T47D (cell line): Measurements from ENCODE around the gene PTOV1.

Experiments used
- DNase-seq, 2 experiments: peaks; one replicate each; pipeline versions ENCODE4 v3.0.0 to v3.0.0-alpha.2; 2011 to 2012; ENCODE audit warnings: low read depth in 1 of 2, low spot score in 1 of 2
- JUND ChIP-seq: IDR thresholded peaks from 2 replicates; pipeline ENCODE4 v1.6.1; 2012; ENCODE audit warnings: low read depth
- in situ Hi-C: cut with HindIII; loops from 2 replicates; pipeline ENCODE4 v1.10.0; 2016; ENCODE audit warnings: low sequenced_read_pairs, low pct_unique_long_range_greater_than_20kb

The PTOV1 gene

DNA sequence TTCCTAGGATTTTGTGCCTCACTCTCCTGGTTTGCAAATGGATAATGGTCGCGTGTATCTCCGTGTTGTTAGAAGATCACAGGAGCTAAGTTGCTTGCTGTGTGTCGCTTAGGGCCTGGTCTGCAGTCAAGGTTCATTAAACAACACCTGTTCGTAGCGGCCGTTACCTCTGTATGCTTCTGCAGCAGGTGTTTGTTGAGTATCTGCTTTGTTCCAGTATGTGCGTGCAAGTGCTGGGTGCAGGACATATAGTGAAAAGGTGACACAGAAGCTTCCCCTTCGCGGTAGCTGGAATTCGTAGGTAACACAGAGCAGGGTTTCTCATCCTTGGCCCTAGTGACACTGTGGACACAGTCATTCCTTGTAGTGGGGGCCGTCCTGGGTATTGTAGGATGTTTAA is 27.5 kb upstream of the PTOV1 start:
- DNase-seq, result no peak
- no peak for TF ChIP-seq JUND
- in situ Hi-C loops, result no loop called here

DNA sequence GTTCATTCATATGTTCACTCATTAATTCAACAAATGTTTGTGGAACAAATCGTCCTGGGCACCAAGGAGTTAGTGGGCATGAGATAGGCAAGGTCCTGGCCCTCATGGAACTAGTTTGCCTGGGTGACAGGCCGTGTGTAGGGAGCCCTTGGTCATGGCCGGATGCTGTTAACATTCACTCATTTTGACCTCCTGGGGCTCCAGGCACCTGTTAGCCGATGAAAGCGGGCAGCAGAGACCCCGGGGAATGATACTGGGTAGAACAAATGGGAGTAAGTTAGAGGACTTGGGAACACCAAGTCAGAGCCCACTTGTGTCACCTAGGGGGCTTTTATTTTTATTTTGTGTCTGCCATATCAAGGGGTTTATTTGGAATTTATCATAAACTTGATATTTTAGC is 26.3 kb upstream of the PTOV1 start:
- DNase-seq, result no peak
- in situ Hi-C loops, result no loop called here
- no peak for TF ChIP-seq JUND

DNA sequence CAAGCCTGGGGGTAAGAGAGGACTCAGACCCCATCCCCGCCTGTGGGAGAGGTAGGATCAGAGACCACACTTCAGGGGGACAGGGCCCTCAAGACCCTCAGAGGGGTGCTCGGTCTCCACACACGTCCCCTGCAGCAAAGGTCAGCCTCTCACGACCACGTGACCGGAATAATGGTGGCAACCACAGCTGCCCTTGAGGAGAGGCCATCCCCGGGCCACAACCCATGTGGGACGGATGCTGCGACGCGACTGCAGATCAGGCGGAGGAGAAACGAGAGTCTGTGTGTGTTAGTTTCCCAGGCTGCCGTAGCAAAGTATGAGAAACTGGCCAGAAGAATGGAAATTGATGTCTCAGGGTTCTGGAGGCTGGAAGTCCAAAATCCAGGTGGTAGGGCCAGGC is 23.9 kb upstream of the PTOV1 start:
- no peak for DNase-seq
- in situ Hi-C loops, result no loop called here
- no peak for TF ChIP-seq JUND

DNA sequence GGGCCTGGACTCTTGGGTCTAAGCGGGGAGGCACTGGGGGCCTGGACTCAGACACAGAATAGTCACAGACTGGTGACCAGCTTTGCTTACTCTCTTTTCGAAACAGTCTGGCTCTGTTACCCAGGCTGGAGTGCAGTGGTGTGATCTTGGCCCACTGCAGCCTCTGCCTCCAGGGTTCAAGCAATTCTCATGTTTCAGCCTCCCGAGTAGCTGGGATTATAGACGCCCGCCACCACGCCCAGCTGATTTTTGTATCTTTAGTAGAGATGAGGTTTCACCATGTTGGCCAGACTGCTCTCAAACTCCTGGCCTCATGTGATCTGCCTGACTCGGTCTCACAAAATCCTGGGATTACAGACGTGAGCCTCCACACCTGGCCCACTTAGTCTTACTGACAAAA is 21.8 kb upstream of the PTOV1 start:
- in situ Hi-C loops, result no loop called here
- no peak for DNase-seq
- no peak for TF ChIP-seq JUND

DNA sequence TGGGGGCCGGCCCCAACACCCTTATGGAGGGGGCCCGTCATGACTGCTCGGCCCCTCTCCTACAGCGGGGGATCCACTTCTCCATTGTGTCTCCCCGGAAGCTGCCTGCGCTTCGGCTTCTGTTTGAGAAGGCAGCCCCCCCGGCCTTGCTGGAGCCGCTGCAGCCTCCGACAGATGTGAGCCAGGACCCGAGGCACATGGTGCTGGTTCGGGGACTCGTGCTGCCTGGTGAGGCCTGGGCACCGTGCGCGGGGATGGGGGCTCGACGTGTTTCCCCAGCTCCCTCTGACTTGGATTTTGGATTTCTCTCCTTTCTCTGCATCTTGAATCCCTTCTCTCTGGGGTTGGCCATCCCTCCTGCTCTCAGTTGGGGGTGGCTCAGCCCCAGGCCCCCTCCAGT is 21.2 kb upstream of the PTOV1 start:
- in situ Hi-C loops, result no loop called here
- no peak for DNase-seq
- TF ChIP-seq JUND, result no peak

DNA sequence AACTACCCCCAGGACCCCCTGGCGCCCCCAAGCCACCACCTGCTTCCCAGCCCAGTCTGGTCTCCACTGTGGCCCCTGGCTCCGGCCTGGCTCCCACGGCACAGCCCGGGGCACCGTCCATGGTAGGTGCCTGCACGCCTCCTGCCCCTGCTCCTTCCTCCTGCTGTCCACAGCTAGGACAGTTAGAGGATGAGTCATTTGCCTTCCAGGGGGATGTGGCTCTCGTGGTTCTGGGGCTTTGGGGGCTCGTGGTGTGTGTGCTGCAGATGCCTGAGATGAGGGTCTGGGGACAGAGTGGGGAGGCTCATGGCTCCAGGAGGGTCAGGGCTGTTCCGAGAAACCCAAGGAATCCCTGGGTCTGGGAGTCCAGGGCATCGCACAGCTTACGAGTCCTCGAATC is 20.2 kb upstream of the PTOV1 start:
- in situ Hi-C loops, result no loop called here
- no peak for TF ChIP-seq JUND
- no peak for DNase-seq

DNA sequence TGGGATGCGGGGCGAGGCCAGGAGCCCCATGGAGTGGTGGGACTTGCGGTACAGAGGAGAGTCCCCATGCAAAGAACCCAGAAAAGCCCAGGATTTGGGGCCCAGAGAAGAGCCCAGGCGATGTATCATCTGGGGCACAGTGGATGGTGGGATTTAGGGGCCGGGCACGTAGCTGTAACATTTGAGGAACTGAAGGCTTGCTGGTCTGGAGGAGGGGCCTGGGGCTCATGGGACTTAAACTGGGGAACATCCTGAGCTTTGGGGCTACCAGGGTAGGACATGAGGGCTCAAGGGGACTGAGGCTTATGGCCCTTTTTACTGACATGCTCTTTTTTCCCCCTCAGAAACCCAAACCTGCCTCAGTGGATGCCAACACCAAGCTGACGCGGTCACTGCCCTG is 19.4 kb upstream of the PTOV1 start:
- DNase-seq, result no peak
- in situ Hi-C loops, result no loop called here
- TF ChIP-seq JUND, result no peak

DNA sequence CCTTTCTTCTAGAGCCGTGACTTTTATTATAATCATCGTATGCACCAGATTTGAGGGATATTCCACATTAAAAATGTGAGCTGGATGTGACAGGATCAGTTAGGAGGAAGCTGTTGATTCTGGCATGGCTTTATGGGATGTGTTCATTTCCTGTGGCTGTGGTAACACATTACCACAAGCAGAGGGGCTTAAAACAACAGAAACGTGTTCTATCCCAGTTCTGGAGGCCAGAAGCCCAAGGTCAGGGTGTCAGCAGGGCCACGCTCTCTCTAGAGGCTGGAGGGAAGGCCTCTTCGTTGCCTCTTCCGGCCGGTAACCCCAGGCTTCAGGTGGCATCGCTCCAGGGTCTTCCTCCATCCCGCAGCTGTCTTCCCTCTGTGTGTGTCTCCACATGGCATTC is 18.4 kb upstream of the PTOV1 start:
- no peak for TF ChIP-seq JUND
- in situ Hi-C loops, result no loop called here
- no peak for DNase-seq

DNA sequence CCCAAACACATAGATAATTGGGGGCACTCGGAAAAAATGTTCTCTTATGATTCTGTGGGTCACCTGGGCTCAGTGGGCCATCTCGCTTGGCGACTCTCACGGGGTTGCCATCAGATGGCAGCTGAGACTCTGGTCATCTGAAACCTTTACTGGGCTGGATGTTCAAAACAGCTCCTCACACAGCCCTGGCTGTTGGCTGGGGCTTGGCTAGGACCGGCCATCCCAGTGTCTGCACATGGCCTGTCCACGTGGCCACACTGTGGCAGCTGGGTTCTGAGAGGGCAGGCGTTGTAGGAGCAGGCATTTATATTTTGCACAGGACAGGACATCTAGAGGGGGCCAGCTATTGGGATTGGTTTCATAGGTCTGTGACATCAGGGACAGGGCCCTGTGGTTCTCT is 17.4 kb upstream of the PTOV1 start:
- in situ Hi-C loops, result no loop called here
- no peak for TF ChIP-seq JUND
- DNase-seq, result no peak

DNA sequence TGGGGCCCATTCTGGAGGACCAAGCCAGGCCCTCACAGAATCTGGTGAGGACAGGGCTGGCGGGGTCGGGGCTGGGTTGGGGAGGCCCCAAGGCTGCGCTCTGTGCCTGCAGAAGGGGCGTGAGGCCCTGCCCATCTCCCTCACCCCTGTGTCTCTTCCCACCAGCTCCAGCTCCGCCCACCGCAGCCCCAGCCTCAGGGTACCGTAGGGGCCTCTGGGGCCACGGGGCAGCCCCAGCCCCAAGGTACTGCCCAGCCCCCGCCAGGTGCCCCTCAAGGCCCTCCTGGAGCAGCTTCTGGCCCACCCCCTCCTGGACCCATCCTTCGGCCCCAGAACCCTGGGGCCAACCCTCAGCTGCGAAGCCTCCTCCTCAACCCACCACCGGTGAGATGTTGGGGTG is 15.4 kb upstream of the PTOV1 start:
- TF ChIP-seq JUND, result no peak
- DNase-seq, result no peak
- in situ Hi-C loops, result no loop called here

DNA sequence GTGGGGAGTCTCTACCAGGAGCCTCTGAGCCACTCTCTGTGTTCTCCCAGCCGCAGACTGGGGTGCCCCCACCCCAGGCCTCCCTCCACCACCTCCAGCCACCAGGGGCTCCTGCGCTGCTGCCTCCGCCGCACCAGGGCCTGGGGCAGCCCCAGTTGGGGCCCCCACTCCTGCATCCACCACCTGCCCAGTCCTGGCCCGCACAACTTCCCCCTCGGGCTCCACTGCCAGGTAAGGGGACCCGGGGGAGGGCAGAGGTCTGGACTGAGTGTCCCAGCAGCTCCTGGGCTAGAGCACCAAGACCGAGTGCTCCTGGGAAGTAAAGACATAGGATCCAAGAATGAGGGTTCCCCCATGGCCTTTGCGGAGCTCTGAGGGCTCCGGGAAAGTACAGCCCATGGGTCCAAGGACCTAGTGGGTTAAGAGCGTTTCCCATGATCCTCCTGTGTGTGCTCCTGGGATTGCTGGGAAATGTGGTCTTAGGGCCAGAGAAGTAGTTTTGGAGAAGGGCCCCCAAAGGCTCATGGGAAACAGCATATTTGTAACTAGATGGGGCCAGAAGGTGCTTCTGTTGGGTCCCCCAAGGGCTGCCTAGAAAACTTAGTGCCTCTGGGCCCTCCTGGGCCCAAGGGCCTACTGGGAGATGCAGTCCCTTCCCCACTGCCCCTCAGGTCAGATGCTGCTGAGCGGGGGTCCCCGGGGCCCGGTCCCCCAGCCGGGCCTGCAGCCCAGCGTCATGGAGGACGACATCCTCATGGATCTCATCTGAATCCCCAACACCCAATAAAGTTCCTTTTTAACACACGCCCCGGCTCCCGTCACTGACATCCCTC is 14.6 kb upstream of the PTOV1 start:
- in situ Hi-C loops, result no loop called here
- TF ChIP-seq JUND, result no peak
- DNase-seq, result no peak

DNA sequence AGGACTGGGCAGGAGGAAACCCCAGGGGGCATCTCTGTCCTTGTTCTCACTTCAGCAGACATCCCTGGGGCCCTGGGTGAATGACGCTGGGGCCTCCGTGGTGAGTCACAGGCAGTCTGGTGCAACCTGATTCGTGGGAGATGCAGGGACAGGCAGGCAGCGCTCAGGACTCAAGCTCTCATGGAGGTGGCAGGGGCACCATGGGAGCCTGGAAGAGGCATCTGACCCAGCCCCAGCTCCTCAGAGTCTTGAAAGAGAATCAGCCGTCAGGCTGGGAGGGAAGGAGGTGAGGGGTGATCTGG is 14.0 kb upstream of the PTOV1 start:
- no peak for TF ChIP-seq JUND
- no peak for DNase-seq
- in situ Hi-C loops, result no loop called here

DNA sequence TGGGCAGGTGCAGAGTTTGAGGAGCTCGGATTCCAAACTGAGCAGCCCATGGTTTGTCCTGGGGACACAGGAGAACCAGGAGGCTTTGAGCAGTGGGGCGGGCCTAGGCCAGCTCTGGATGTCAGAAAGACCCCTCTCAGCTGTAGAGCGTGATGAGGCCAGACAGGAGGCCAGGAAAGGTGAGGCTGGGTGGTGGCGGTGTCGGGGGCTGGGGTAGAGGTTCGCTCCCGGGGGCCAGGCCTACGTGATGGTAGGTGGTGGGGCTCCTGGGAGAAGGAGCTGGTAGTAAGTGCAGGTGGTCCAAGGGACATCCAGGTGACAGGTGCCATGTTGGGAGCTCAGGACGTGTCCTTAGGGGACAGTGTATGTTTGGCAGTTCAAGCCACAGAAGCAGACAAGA is 13.5 kb upstream of the PTOV1 start:
- TF ChIP-seq JUND, result no peak
- in situ Hi-C loops, result no loop called here
- DNase-seq, result no peak

DNA sequence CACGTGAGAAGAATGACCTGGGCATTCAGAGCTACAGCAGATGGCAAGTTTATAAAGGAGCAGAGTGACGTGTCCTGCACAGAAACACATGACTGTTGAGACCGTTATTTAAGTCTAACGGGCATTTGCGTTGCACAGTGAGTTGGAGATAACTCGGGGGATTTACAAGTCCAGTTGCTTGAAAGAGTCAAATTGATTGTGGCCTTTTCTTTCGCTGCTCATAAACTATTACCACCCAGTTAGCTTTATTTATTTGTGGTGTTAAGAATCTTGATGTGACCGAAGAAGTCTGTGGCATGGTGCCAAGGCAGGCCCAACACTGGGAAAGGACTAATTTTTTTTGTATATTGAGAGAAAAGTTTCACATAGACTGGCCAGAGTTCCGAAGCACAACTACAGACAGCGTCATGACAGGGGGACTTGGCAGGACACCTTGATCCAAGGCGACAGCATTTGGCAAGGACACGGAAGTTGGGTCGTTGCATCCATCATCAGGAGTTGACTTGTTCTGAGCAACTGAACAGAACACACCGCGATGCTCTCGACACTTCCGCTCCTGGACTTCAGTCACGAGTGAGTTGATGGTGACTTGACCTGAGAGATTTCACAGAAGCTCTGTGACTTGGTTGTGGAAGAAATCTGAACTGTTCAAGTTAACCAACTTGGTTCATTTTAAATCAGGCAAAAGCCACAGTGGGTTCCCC is 11.9 kb upstream of the PTOV1 start:
- in situ Hi-C loops, result no loop called here
- TF ChIP-seq JUND, result no peak
- DNase-seq, result no peak
